HG02938 (cell line): ENCODE measurements around the gene MRPS11.
"Not testable (repeated sequence)": the region's sequence is repeated elsewhere in the genome, so short reads cannot be mapped to it uniquely, and the experiment has no call there.

Experiments used
- ATAC-seq: cut with Tn5 transposase; IDR thresholded peaks from one replicate; pipeline ENCODE4 v1.9.1; 2021; ENCODE audit warnings: mild to moderate bottlenecking, moderate library complexity; ENCODE audit not compliant: unreplicated experiment

Gene MRPS11

DNA sequence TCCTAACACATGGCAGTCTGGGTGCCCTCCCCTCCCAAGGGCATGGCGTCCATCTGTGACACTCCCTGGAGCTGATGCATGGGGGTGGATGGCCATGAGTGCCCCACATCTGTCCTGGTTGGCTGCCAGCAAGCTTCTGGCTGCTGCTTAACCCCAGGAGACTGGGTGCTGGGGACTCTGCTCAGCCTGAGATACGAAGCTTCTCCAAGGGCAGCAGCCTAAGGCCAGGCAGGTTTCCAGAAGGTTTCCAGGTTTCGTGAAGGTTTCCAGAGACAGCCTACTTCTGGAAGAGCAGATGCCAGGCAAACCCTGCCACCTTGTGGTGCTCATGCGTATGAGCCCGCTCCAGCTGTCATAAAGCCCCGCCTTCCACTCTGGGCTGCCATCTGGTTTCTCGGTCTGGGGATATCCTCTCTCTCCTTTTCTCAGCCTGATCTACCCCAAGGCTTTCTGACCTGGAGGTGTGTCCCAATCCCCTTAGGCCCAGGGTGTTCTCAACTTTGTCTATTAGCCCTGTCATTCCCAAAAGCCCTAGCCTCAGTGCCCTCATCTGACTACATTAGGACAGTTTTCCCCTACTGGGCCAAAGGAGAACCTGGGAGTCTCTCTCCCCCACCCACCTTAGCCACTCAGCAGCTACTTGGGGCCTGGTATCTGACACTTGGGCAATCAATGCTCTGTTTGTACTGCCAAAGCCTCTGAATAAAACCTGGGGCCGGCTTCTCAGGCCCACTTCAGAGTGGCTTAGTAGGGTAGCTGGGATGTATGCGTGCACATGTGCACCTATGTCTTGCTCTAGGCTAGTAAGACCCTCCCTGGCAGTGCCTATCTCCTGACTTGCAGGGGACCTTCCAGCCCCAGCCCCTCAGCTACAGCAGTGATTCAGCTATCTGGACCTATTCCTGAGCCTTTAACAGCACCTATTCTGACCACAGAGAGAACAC, 12.4 kb upstream of the MRPS11 start:
- peak; percentile 88 for ATAC-seq

DNA sequence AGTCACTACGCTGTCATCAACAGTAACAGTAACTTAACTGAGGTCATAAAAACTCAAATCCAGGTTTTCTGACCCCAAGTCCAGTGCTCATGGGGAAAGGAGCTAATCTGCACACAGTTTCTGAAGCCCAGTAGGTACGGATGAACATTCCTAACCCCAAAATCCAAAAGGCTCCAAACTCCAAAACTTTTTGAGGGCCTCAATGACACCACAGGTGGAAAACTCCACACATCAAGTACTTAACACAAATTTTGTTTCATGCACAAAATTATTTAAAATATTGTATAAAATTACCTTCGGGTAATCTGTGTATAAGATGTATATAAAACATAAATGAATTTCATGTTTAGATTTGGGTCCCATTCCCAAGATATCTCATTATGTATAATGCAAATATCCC, 10.8 kb upstream of the MRPS11 start:
- no peak for ATAC-seq

DNA sequence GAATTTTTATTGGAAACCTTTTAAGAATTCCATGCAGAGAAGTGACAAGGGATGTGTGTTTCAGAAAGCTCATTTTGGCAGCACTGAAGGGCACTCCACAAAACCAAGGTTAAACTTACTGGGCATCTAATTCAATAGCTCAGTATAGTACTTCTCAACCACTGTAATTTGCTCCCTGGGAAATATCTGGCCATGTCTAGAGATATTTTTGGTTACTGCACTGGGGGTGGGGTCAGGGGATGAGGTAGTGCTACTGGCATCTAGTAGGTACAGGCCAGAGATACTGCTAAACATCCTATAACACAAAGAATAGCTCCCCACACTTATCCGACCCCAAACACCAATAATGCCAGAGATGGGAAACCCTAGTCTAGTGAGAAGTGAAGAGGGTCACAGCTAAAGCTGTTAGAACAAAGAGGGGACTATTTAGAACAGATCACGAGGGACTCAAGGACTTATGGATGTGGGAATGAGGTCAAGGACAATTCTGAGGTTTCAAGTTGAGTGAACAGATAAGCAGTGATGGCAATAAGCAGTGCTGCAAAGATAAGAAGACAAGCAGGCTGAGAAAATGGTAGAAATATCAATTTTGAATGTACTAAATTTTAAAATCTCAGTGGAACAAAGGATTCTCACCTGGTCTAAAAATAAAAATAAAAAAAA, 3.5 kb upstream of the MRPS11 start:
- ATAC-seq: no peak

DNA sequence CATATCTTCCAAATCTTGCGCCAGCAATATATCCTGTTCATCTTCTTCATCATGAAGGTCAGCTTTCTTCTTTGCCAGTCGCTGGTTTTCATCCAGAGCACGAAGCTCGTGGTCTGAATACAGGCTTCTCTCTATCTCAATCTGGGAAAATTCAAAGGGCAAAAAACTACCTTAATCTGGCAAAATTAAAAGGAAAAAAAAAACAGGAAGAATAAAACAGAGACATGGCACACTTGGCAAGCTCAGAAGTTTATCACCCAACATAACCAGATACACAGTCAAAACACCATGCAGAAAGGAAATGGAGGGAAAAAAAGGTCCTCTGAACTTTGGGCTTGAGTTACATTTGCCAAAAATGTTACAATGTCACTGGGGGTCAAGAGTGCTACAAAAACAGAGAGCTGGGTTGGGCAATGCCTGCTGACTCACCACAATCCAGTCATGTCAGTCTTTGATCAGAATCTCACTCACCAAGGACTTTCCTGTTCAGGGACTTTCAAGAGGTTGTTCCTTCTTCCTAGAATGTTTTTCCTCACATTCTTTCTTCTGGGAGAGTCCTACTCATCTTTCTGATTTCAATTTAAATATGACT, 1.8 kb upstream of the MRPS11 start:
- ATAC-seq: no peak

DNA sequence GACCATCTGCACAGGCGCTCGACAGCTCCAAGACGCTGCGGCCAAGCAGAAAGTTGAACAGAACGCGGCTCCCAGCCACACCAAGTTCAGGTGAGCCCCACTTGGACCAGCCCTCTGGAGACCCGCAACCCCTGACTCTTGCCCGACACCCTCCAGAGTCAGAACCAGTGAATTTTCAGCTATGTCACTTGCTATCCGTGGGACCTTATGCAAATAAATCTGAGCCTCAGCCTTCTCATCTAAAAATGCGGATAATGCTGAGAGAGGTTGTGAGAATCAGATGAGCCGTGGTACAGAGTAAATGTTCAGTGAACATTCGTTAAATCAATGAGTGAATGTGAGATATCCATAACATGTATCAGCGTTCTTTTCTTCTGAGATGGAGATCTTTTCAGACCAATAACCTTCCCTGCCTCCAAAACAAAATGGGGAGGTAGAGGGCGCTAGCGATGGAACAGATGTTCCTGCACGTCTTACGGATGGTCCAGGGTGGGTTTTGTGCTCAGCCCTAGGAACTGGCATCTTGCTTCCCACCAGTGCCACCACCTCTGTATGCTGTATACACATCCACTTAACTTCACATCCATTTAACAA, 524 bp downstream of the MRPS11 start:
- peak; percentile 17 for ATAC-seq

DNA sequence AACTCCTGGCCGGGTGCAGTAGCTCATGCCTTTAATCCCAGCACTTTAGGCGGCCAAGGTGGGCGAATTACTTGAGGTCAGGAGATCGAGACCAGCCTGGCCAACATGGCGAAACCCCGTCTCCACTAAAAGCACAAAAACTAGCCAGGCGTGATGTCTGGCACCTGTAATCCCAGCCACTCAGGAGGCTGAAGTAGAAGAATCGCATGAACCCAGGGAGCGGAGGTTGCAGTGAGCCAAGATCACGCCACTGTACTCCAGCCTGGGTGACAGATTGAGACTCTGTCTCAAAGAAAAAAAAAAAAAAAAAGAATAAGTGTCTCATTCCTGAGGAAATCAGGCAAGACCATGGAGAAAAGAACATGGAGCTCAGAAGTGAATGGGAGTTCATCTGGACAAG, 1.2 kb downstream of the MRPS11 start:
- not testable (repeated sequence) for ATAC-seq

DNA sequence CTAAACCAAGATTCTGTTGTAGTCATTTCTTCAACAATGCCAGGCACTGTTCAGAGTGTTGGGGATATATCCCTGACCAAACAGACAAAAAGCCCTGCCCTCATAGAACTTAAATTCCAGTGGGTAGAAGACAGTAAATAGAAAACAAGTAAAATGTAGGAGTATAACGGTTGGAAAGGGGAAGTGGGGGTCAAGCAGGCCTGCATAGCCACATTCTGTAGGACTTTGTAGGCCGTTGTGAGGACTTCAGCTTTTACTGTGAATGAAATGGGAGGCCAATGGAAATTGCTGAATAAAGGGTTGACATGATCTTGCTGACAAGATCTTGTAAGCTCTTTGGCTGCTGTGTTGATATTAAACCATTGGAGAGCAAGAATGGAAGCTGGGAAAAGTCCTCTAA, 1.8 kb downstream of the MRPS11 start:
- no peak for ATAC-seq

DNA sequence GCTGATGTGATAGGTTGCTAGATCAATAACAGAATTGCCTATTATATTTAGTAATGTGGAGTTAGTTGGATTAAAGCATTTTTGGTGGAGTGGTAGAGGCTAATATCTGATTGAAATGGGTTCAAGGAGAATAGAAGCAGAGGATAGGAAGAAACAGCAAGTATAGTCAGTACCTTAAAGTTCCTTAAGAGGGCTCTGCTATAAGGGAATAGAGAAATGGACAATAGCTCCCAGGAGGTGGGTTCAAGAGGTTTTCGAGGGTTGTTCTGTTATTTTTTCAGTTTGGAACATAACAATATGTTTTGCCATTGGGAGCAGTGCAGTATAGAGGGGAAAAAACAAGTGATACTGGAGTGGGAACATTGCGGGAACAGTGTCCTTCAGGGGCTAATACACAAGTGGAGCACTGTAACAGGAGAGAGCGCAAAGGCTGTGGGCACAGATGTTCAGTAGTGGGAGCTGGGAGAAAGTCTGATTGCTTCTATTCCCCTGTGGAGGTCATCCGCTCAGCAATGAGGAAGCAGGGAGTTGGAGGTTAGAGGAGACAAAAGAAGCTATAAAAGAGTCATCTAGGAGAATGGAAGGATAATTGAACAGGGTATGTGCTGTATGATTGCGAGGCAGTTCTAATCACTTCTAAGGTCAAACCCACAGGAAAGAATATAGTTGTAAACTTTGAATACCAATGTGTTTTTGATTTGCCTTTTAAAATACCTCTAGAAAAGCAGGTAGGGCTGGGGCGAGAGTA, 3.3 kb downstream of the MRPS11 start:
- no peak for ATAC-seq

DNA sequence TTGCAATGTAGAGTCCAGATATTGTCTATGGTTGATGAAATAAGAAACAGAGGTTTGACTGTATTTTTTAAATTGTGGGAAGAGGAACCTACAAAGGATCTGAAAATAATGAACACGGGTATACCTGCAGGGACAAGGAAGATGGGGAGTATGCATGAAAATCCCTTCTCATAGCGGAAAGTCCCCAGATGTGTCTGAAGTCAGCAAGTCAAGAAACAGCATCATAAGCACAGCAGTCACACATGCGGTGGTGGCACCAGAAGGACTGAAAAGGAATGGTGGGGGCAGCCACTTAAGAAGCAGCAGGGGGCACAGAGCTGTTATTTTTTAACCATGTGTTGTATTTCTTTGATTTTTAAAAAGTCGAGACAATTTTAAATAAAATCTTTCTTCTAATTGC, 4.7 kb downstream of the MRPS11 start:
- no peak for ATAC-seq

DNA sequence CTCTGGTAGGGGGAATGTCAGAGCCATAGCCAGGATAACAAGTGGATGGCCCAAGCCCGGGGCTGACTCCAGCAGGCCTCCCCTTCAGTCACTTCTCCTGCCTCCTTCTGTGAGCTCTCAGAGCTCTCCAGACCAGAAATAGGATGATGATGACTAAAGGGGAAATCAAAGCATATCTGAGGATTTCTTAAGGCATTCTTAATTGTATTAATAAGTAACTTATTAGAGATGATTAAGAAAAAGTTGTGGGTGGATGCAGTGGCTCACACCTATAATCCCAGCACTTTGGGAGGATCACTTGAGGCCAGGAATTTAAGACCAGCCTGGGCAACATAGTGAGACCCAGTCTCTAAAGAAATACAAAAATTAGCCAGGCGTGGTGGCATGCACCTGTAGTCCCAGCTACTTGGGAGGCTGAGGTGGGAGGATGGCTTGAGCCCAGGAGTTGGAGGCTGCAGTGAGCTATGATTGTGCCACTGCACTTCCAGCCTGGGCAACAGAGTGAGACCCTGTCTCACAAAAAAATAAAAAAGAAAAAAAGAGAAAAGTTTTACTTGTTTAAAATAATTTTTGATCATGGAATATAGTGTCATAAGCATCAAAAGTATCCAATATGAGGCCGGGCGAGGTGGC, 6.3 kb downstream of the MRPS11 start:
- ATAC-seq: not testable (repeated sequence)

DNA sequence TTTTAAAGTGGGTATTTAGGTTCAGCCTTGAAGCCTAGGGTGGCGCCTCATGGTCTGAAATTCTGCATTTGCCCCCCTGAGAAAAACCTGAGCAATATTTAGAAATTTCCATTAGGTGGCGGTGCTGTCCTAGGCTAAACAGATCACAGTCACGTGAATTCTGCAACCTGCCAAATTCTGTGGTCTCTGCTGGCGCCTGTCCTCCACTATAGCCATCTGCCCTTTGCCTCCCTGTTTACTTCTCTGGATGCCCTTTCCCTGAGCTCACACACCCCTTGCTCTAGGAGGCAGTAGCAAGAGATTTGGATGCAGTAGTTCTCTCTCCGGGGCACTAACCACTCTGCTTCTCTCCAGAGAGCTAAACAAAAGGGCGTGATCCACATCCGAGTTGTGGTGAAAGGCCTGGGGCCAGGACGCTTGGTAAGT, 9.1 kb downstream of the MRPS11 start:
- ATAC-seq: no peak

DNA sequence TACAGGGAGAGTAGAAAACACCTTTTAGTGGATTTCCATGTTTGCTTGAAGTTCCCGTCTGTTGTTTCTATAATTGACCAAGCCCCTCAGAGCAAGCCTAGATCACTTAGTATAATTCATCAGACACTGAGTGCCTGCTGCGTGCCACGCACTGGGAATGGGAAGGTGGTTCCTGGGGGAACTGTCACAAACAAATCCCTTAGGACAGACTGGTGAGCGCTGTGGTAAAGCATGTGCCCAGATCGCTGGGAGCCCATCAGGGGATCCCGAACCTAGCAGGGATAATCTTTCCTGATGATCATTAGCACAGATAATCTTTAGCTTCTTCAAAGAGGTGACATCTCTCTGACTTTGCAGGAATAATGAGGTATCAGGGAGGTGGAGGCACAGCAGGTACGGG, 9.6 kb downstream of the MRPS11 start:
- no peak for ATAC-seq

DNA sequence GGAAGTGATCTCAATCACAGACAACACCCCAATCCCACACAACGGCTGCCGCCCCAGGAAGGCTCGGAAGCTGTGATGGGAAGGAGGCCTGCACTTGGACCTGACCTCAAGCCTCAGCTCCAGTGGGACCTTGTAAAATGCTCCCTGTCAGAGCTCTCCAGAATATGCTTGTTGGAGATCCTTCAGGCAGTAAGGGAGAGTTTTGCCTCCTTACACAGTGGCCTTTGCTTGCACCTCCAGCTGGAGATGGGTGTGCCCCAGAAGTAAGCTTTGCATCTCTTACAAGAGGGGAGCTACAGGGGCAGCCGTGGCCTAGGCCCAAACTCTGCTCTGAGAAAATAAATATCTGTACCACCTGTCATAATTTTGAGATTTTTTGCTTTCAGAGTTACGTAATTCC, 10.4 kb downstream of the MRPS11 start:
- ATAC-seq: no peak

DNA sequence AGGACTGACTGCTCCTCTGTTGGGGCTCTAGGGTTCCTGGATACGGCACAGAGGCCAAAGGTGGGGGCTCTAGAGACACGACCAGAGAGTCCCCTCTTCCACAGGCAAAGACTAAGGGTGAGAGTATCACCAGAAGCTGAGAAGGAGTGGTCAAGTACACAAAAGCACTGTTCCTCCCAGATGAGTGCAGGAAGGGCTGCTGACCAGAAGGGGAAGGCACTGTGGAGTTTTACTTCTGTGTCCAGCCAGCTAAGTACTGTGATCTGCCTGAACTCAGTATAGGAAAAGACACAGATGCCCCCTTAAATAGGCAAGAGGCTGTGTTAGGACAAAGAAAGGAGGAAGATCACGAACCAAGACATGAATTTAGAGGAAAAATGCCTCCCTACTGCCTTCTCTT, 11.7 kb downstream of the MRPS11 start:
- ATAC-seq: no peak

DNA sequence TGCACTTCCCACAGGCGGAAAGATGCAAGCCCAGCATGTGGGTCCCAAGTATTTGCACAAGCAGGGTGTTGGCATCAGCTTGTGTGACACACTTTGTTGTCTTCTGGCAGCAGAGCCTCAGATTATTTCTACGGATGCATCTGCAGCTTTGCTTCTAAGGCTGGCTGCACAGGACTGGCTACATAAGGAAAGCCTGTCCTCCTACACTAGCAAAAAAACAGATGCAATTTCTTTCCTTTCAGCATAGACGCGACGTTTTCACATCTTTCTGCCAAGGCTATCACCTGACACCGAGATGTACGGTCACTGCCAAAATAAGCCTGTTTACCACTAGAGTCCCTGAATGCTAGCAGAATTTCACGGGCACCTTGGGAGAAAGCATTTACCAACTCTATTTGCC, 13.5 kb downstream of the MRPS11 start:
- no peak for ATAC-seq

DNA sequence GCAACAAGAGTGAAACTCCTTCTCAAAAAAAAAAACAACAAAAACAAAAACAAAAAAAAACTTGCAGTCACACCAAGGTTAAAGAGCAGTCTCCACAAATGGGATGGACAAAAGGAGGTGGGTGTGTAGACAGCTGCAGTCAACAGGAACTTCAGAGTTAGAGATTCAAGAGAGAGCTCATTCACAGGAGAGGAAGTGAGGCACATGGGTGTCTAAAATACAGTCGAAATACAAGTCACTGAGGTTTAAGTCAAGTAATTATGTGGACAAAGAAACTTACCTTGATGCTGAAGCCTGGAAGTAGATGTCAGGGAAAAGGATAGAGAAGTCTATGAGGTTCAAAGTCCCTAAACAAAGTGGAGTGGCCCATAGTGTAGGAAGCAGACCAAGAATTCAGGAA, 14.8 kb downstream of the MRPS11 start:
- ATAC-seq: no peak

DNA sequence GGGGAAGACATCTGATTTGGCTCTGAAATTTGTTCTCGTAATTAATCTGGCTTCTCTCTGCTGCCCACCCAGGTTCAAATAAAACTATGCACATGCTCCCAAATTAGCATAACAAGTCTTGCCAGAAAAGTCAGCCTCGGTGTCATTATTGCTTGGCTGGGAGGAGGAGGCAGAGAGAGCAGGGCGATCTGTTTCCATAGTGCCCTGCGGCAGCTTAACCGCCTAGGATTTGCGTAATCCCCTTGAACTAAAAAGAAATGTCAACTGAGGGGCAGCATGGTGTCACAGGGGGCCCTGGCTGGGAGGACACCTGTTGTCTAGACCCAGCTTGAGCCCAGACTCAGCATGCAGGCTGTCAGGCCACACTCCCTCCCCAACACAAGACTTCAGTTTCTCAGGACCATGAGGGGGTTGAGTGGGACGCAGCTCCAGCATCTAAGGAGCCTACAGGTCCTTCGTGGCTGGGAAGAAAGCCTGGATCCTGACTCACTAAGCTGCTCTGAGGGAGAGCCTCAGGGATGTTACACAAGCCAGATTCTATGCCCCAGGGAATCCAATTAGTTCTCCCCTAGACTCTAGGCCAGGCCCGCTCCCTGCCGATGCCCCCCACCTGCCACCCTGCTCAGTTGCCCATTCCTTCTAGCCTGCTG, 17.3 kb downstream of the MRPS11 start:
- ATAC-seq: no peak

DNA sequence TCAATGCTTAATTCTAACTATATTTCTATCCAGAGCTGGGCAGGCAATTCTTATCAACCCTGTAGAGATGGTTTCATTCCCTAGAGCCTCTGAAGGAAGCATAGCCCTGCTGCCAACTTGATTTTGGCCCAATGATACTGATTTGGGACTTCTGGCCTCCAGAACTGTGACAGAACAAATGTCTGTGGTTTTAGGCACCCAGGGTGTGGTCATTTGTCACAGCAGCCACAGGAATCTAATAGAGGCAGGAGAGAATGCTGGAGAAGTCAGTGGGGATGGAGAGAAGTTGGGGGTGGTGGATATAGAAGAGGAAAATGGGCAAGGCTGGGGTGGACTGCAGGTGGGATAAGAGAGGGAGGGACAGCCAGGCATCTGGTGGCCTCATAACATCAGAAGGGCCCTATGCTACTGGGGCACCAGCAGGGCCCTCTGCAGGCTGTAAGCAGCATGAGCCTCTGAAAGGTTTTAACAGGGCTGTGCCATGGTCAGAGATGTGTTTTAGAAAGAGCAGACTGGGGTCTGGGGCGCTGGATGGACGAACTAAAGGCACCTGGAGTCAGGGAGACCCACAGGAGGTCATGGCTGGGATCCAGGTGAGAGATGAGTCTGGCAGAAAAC, 19.8 kb downstream of the MRPS11 start:
- ATAC-seq: no peak

DNA sequence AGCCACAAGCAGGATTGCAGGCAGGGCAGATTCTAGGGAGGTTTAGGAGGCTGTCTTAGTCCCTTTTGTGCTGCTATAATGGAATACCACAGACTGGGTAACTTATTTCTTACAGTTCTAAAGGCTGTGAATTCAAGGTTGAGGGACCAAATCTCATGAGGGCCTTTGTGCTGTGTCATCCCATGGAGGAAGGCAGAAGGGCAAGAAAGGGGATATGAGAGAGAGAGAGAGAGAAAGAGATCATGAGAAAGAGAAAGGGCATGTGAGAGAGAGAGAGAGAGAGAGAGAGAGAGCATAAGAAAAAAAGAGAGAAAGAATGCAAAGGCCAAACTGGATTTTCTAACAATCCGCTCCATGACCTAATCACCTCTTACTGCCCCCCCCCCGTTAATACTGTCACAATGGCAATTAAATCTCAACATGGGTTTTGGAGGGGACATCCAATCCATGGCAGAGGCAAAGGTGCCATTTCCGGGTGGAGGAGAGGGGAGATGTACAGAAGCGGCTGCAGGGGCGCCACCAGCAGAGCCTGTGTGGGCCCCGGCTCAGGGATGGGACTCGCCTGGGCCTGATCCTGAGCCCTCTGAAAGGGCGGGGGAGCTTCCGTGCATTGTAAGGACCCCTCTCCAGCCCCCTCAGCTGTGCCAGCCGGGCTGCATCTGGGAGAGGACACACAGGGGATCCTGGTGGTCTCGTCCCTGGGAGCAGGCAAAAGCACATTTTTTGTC, 20.5 kb downstream of the MRPS11 start:
- no peak for ATAC-seq
